Left ventricle myocardium superior (tissue), 1 donor: ENCODE data around the gene TTLL3. TPM values are rescaled to one million over a fixed set of nuclear protein-coding genes. Genes with fewer than 3 reads are reported as not detected.

Source experiments
- ATAC-seq: fragments of 200-7000 bp; cut with Tn5 transposase; one replicate; pipeline ENCODE4 v1.9.1; 2020; ENCODE audit warnings: mild to moderate bottlenecking, moderate library complexity
- DNase-seq: peaks from one replicate; pipeline ENCODE4 v3.0.0-alpha.2; 2020
- intact Hi-C: fragments of 100-400 bp; cut with micrococcal nuclease; formaldehyde crosslinking; loops from one replicate; pipeline ENCODE4 v1.11.0; 2022
- total RNA-seq: library from RNA; stranded (reverse); fragmentation: NEBNext Ultra II Directional; extraction: Animal tissue kit (Norgen Biotek cat#: 25700); gene quantifications from one replicate; pipeline ENCODE4 v1.2.1, GENCODE V29; 2021
- donor health status: DM: no; HTN: yes; CAD: no; lungs with severe emphysema.

TTLL3 gene
- total RNA-seq, 1 donor from 2014 or later, result 11.0 TPM

DNA sequence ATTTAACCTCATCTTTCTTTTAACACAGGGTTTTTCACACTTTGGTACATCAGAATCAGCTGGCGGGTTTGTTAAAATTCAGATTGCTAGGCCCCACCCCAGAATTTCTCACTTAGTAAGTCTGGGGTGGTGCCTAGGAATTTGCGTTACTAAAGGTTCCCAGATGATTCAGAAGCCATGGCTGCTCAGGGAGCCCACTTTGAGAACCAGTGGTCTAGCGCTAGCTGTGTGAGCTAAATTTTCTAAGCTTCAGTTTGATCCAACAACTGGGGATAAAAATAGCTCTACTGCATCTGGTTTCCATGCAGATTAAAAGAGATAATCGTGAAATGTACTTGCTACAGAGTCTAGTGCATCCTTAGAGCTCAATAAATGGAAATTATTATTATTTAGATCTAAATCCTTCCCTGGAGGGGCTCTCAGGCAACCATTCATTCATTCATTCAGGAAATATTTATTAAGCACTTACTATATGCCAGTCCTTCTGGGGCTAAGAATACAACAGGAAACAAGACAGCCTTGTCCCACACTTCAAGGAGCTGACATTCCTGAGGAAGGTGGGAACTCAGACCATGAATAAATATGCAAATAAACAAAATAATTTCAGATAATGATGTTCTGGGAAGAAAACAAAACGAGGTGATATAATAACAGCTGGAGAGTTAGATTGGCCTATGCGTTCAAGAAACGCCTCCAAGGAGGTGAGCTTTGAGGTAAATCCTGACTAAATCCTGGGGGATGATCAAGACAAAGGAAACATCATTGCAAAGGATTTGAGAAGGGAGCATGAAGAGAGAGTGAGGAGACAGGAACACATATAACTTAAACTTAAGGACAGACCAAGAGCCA, 73.9 kb downstream of the TTLL3 start:
- intact Hi-C loops, result no loop called here
- ATAC-seq (no peak), DNase-seq (no peak)

- intact Hi-C loops, result no loop called here
- ATAC-seq (no peak), DNase-seq (no peak)
Measured at GRCh38 chr3:9884555-9885165, 74.6 kb downstream of the TTLL3 start.

Other genes with a start within 250 kb of the TTLL3 start
- 45.3 TPM for gene MTMR14, start 160.8 kb upstream of the TTLL3 start, total RNA-seq
- gene CPNE9, start 106.4 kb upstream of the TTLL3 start, total RNA-seq, result not detected
- 9.9 TPM for gene BRPF1, start 78.5 kb upstream of the TTLL3 start, total RNA-seq
- 8.8 TPM for gene OGG1, start 60.3 kb upstream of the TTLL3 start, total RNA-seq
- 11.7 TPM for gene CAMK1, start 40.3 kb upstream of the TTLL3 start, total RNA-seq
- 45.9 TPM for gene TADA3, start 17.8 kb upstream of the TTLL3 start, total RNA-seq
- gene ARPC4, start 17.2 kb upstream of the TTLL3 start, total RNA-seq, result 55.3 TPM
- 37.9 TPM for gene RPUSD3, start 33.7 kb downstream of the TTLL3 start, total RNA-seq
- gene CIDEC, start 70.0 kb downstream of the TTLL3 start, total RNA-seq, result 2.5 TPM
- gene JAGN1, start 80.3 kb downstream of the TTLL3 start, total RNA-seq, result 18.4 TPM
- gene IL17RE, start 92.6 kb downstream of the TTLL3 start, total RNA-seq, result 0.45 TPM
- 36.0 TPM for gene IL17RC, start 106.8 kb downstream of the TTLL3 start, total RNA-seq
- gene CRELD1, start 123.6 kb downstream of the TTLL3 start, total RNA-seq, result 62.7 TPM
- gene PRRT3, start 142.1 kb downstream of the TTLL3 start, total RNA-seq, result 0.35 TPM
- 78.1 TPM for gene EMC3, start 176.6 kb downstream of the TTLL3 start, total RNA-seq
- 1.6 TPM for gene FANCD2, start 216.2 kb downstream of the TTLL3 start, total RNA-seq